ENCODE data around the gene LSR.

LSR gene

GRCh38 chr19:35267353-35267817 lies 18.6 kb downstream of the LSR start:
- H3K4me3 ChIP-seq (ENCODE audit: low read depth, low read length): peak overlapping the region; percentile 83
- TF ChIP-seq CTCF (IDR thresholded peaks at IDR 0.05; ENCODE audit: low read depth, low read length): no peak

DNA sequence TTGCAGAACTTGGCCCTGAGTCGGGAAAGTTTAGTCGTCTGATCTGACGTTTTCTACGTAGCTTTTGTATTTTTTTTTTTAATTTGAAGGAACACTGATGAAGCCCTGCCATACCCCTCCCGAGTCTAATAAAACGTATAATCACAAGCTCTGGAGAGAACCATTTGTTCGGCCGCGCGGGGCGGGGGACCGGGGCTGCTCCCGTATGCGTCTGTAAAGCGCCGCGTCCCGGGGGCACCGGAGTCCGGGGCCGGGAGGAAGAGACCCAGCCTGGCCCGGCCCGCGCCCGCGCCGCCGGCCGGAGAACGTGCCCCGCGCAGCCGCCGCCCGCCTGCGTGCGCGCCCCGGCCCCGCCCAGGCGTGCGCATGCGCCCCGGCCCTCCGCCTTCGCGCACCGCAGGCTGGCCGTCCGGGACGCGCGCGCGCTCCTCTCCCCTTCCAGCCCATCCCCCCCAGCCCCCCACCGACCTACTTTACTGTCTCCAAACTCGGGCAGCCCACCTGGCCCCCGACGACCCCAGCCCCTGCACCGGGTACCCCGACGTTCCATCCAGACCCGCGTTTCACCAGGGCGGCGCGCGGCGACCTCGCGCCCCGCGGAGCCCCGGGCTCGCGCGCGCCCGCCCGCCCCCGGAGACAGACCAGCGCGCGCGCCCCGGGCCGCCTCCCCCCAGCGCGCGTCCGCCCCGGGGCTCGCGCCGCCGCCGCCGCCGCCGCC lies 19.2 kb downstream of the LSR start:
- H3K4me3 ChIP-seq (ENCODE audit: low read depth, low read length): peak overlapping the region; percentile 83
- TF ChIP-seq CTCF (IDR thresholded peaks at IDR 0.05; ENCODE audit: low read depth, low read length): no peak

DNA sequence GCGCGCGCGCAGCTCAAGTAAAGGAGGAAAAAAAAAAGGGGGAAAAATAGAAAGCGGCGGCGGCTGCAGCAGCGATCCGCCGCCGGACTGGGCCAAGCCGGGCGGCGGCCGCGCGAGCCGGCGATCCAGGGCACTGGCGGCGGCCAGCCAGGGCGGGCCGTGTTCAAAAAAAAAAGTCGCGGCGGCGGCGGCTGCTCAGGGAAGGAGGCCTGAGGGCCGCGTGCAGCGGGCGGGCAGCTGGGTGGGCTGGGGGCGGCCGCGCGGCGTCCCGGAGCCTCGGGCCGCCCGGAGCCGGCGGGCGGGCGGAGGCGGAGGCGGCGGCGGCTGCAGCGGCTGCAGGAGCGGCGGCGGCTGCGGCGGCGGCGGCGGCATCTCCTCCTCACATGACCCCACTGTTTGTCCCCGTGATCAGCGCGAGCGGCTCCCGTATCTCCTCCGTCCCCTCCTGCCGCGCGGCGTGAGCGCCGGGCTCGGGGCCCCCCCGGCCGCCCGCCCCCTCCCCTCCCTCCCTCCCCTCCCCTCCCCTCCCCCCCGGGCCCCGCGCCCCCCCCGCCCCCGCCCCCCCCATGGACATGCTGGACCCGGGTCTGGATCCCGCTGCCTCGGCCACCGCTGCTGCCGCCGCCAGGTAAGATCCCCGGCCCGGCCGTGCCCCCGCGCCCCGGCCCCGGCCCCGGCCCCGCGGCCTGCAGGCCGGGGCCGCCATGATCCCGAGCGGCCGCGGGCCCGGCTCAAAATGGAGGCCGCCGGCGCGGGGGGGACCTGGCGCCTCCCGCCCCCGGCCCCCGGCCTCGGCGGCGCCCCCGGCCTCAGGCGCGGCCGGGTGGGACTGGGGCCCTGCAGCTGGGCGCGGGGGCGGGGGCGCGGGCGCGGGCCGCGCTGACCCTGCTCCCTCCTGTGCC lies 20.0 kb downstream of the LSR start, which contains the start of gene USF2:
Gene USF2 (plus strand): TSS at position 427 of the 902 bp plus-strand sequence. CDS start 140 bp downstream, at position 567.
- TF ChIP-seq CTCF (IDR thresholded peaks at IDR 0.05; ENCODE audit: low read depth, low read length): no peak

GRCh38 chr19:35269438-35270117 lies 20.8 kb downstream of the LSR start:
- peak overlapping the region; percentile 64 for H3K4me3 ChIP-seq (ENCODE audit: low read depth, low read length)
- peak; percentile 37; the same call in 1 of the 2 replicates for TF ChIP-seq CTCF (IDR thresholded peaks at IDR 0.05; ENCODE audit: low read depth, low read length)

More for the DNA sequence above, 20.0 kb downstream of the LSR start, which contains the start of gene USF2:
- peak within 1 kb of the TSS; percentile 83 for H3K4me3 ChIP-seq (ENCODE audit: low read depth, low read length)

GRCh38 chr19:35270381-35270811 lies 21.6 kb downstream of the LSR start:
- TF ChIP-seq CTCF (IDR thresholded peaks at IDR 0.05; ENCODE audit: low read depth, low read length): no peak
- no peak overlapping the region for H3K4me3 ChIP-seq (ENCODE audit: low read depth, low read length)

DNA sequence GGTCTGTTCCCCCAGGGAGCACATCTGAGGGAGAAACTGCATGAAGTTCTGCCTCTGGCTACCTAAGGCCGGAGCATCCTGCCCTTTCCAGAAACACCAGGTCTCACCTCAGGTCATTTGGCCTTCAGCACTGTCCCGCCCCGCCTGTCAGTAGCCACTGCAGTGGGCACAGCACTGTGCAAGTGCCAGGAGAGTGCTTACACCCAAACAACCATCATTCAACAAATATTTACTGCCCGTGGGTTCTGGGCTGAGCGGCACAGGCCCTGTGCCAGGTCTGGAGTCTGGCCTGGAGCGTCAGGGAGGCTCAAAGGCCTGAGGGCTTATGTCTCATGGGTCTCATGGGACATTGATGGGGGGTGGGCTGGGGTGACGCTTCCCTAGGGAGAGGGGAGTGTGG lies 22.7 kb downstream of the LSR start:
- no peak for TF ChIP-seq CTCF (IDR thresholded peaks at IDR 0.05; ENCODE audit: low read depth, low read length)
- H3K4me3 ChIP-seq (ENCODE audit: low read depth, low read length): no peak overlapping the region

Measured in WI38 (cell line).